PC-9 (cell line): ENCODE results near the gene CNGB1.

Source experiments
- EZH2 ChIP-seq: fragments of 200-600 bp; sonication (generic); IDR thresholded peaks from 2 replicates; pipeline ENCODE4 v1.8.0; 2017; ENCODE audit warnings: antibody characterized with exemption, low read depth
- TF ChIP-seq, protein P1 (sequence below): fragments of 200-600 bp; sonication (generic); conservative IDR thresholded peaks from 2 replicates; pipeline ENCODE4 v1.6.1; 2017; ENCODE audit warnings: mixed run types, antibody characterized with exemption, mild to moderate bottlenecking, moderate library complexity

GRCh38 chr16:57840833-57841232, 130.1 kb downstream of the CNGB1 start:
- TF ChIP-seq, protein P1, sequence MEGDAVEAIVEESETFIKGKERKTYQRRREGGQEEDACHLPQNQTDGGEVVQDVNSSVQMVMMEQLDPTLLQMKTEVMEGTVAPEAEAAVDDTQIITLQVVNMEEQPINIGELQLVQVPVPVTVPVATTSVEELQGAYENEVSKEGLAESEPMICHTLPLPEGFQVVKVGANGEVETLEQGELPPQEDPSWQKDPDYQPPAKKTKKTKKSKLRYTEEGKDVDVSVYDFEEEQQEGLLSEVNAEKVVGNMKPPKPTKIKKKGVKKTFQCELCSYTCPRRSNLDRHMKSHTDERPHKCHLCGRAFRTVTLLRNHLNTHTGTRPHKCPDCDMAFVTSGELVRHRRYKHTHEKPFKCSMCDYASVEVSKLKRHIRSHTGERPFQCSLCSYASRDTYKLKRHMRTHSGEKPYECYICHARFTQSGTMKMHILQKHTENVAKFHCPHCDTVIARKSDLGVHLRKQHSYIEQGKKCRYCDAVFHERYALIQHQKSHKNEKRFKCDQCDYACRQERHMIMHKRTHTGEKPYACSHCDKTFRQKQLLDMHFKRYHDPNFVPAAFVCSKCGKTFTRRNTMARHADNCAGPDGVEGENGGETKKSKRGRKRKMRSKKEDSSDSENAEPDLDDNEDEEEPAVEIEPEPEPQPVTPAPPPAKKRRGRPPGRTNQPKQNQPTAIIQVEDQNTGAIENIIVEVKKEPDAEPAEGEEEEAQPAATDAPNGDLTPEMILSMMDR, result no peak
- TF ChIP-seq EZH2, result no peak
